Upper lobe of left lung (tissue), 4 donors: Measurements from ENCODE around the gene IL1RAP.

ENCODE experiments used
- POLR2A ChIP-seq, 4 donors: fragments of 450-650 bp; IDR thresholded peaks; one replicate each; pipeline ENCODE4 v1.5.1; 2016 to 2017; ENCODE audit warnings: antibody characterized with exemption in 4 of 4, mild to moderate bottlenecking in 2 of 4
- POLR2AphosphoS5 ChIP-seq, 2 donors: sonication (generic); formaldehyde crosslinking; IDR thresholded peaks; one replicate each; pipeline ENCODE4 v1.5.1; 2017; ENCODE audit warnings: antibody characterized with exemption in 2 of 2
- TF ChIP-seq, protein P1 (sequence below), 6 experiments: fragments of 450-650 bp in 4 of 6; fragments of 200-600 bp in 2 of 6; sonication (generic) in 2 of 6; IDR thresholded peaks; one replicate each; pipeline ENCODE4 v1.5.1; 2016 to 2019; ENCODE audit warnings: antibody characterized with exemption in 6 of 6

DNA sequence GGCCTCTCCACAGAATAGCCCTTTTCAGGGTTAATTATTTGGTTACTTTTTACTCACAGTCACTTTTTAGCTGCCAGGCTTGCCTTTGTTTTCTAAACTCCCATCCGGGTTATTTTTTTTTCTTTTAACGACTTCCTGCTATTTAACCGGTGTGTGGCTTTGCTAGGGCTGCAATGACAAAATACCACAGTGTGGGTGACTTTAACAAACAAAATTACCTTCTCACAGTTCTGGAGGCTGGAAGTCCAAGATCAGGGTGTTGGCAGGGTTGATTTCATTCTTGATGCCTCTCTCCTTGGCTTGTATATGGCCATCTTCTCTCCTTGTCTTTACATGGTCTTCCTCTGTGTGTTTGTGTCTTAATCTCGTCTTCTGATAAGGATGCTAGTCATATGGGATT, 91.5 kb downstream of the IL1RAP start:
- TF ChIP-seq POLR2A (IDR thresholded peaks at IDR 0.05) (no peak), POLR2AphosphoS5 (IDR thresholded peaks at IDR 0.05) (no peak)
- TF ChIP-seq, protein P1, sequence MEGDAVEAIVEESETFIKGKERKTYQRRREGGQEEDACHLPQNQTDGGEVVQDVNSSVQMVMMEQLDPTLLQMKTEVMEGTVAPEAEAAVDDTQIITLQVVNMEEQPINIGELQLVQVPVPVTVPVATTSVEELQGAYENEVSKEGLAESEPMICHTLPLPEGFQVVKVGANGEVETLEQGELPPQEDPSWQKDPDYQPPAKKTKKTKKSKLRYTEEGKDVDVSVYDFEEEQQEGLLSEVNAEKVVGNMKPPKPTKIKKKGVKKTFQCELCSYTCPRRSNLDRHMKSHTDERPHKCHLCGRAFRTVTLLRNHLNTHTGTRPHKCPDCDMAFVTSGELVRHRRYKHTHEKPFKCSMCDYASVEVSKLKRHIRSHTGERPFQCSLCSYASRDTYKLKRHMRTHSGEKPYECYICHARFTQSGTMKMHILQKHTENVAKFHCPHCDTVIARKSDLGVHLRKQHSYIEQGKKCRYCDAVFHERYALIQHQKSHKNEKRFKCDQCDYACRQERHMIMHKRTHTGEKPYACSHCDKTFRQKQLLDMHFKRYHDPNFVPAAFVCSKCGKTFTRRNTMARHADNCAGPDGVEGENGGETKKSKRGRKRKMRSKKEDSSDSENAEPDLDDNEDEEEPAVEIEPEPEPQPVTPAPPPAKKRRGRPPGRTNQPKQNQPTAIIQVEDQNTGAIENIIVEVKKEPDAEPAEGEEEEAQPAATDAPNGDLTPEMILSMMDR (IDR thresholded peaks at IDR 0.05) = no peak
